Endometrial microvascular endothelial cells (primary cell): ENCODE measurements around the gene MBD1. TPM values are rescaled to one million over a fixed set of nuclear protein-coding genes. Genes with fewer than 3 reads are reported as not detected.
"Not testable (repeated sequence)": the region's sequence is repeated elsewhere in the genome, so short reads cannot be mapped to it uniquely, and the experiment has no call there.

Experiments
- in situ Hi-C: cut with HindIII; loops from 2 replicates; pipeline ENCODE4 v1.10.0; 2017; ENCODE audit warnings: low sequenced_read_pairs, low pct_unique_long_range_greater_than_20kb; ENCODE audit errors: inconsistent ontology term
- total RNA-seq: library from RNA; depleted of rRNA; stranded (reverse); fragments of >200 nt; gene quantifications from one replicate; pipeline ENCODE4 v1.2.3, GENCODE V29; 2015; ENCODE audit errors: inconsistent ontology term

The MBD1 gene
- total RNA-seq, 1 donor from 2014 or later: 75.1 TPM

GRCh38 chr18:50298443-50299284, 17.3 kb upstream of the MBD1 start:
- in situ Hi-C loops: no loop called here

- in situ Hi-C loops: no loop called here
Observed at GRCh38 chr18:50297621-50298442, 16.5 kb upstream of the MBD1 start.

- in situ Hi-C loops: no loop called here
Observed at GRCh38 chr18:50293039-50293438, 11.7 kb upstream of the MBD1 start.

- in situ Hi-C loops: no loop called here
Observed at GRCh38 chr18:50289108-50289443, 7.8 kb upstream of the MBD1 start.

DNA sequence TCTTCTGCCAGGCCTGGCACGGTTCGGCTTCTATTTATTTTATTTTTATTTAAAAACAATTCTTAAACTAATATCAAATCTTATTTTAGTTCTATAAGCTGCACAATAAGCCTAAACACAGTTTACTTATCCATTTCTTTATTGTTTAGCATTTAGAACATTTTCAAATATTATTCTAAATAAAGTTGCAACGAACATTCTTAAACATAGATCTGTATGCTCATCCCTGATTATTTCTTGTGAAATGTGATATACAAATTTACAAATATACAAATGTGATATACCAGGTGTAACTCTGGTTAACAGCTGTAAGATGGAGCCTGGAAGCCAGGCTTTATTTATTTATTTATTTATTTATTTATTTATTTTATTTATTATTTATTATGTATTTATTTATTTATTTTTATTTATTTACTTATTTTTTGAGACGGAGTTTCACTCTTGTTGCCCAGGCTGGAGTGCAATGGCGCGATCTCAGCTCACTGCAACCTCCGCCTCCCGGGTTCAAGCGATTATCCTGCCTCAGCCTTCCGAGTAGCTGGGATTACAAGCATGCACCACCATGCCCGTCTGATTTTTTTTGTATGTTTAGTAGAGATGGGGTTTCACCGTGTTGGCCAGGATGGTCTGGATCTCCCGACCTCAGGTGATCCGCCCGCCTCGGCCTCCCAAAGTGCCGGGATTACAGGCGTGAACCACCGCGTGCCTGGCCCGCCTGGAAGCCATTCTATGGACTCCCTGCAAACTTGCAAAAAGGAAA, 7.2 kb upstream of the MBD1 start:
- in situ Hi-C loops: not testable (repeated sequence)

GRCh38 chr18:50287441-50288347, 6.4 kb upstream of the MBD1 start, which contains the start of gene CXXC1:
CXXC1 (minus strand) TSS chr18:50287692; CDS start chr18:50287589, 103 bp downstream.
- in situ Hi-C loops: no loop called here

GRCh38 chr18:50287028-50287440, 5.7 kb upstream of the MBD1 start:
- in situ Hi-C loops: no loop called here

DNA sequence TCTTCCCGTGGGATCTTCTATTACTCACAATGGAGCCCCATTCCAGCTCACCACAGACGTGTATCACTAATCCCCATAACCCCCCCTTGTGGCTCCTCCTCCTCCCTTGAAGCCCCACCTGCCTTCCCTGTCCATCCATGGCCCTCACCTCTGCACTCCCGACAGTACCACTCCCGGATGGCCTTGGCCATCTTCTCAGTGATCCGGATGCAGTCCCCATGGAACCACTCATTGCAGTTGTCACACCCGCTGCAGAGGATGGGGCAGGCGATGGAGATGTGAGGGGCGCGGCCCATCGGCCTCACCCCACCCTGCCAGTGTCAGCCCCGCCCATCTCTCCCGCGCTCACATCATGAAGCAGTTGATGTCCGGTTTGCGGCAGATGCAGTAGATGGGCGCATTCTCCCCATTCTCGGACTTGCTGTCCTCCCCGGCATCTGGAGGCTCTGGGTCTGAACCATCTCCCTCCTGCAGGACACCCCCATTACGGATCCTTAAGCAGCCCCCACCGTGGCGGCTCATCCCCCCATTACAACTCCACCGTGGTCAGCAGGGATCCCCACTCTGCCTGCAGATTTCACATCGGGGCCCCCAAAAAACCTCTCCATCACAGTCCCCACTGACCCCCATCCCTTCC, 5.2 kb upstream of the MBD1 start:
- in situ Hi-C loops: no loop called here

DNA sequence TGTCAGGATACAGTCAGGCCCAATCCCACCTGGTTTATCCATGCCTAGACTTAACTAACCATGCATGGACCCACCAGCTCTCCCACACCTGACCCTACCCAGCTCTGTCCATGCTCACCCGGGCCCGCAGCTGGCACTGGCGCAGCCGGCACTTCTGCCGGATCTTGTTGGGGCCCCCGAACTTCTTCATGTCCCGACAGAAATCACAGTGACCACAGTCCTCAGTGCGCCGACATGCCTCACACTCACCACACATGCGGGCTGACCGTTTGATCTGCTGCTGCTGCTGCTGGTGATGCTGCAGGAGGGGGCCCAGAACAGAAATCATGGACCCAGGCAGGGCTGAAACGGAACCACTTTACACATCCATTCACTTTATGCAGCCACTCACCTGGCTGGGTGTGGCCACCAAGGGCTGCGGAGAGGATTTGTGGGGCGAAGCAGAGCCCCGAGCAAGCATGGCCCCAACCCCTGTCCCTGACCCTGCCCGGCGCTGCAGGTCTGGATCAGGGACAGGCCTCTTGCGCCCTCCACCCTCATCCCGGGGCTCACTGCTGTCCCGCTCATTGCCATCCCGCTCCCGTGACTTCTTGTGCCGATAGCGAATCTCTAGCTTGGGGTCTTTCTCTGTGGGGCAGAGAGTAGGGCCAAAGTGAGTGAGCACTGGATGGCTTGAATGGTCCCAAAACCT, 4.5 kb upstream of the MBD1 start:
- in situ Hi-C loops: no loop called here

- in situ Hi-C loops: no loop called here
Observed at GRCh38 chr18:50285071-50285470, 3.7 kb upstream of the MBD1 start.

DNA sequence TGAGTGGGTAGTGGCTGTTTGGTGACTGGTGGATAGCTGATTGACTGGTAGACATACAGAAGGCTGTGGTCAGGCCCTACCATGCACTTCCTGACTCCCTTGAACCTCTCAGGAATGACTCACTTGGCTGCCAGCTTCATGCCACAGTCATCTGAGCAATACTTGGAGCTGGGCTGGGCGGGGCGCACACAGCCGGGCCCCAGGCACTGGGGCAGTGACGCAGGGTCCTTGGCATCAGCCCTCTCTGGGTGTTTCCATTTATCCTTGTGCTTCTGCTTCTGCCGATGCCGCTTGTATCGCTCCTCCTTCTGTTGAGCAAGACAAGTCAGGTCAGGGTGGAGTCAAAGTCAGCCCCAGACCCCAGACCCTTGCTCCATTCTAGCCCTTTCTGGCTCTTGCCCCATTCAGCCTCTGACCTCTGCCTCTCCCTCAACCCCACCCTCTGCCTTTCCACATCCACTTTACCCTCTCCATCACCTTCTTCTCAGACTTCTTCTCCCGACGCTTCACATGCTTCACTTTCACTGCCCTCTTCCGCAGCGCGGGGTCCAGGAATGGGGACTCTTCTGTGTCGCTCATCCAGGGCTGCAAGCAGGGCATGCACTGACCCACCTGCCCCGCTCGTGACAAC, 3.0 kb upstream of the MBD1 start:
- in situ Hi-C loops: no loop called here

DNA sequence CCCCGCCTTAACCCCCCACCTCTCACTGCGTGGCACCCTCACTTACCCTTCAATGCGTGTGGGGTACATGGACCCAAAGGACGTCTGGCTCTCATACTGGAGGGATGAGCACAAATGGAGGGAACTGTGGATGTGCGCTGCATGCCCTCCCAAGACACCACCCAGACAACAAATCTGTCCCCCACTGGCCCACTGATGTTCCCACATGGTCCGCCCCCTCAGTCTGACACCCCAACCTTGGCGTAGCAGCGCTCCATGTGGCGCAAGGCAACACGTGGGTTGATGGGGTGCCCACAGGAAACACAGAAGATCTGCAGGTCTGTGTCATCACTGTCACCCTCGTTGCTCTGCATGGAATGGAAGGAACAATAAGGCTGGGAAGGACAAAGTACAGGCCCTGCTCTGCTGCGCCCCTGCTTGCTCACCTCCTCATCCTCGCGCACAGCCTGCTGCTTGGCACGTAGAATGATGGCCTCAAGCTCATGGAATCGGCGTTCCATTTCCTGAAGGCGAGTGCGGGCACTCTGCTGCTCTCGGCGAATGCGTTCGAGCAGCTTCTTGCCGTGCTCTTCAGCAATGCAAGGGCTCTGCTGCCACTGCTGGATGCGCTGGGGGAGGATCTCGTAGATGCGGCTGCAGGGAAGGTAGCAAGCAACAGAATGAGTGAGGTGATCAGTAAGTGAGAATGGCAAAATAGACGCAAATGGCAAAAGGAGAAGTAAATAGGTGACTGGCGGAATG, 2.3 kb upstream of the MBD1 start:
- in situ Hi-C loops: no loop called here

GRCh38 chr18:50282521-50283335, 1.4 kb upstream of the MBD1 start:
- in situ Hi-C loops: no loop called here

GRCh38 chr18:50281972-50282520, 723 bp upstream of the MBD1 start:
- in situ Hi-C loops: no loop called here

- in situ Hi-C loops: no loop called here
Observed at GRCh38 chr18:50280707-50281294, 522 bp downstream of the MBD1 start.
